ENCODE measurements around the gene ANKFN1. TPM values are rescaled to one million over a fixed set of nuclear protein-coding genes. Genes with fewer than 3 reads are reported as not detected.
A peak's percentile ranks its signal among the peaks of the same experiment; 100 is the strongest.

The ANKFN1 gene
- total and polyA plus RNA-seq, 2 experiments from 2014 or later = 0.21 TPM; not detected in 1

GRCh38 chr17:56475116-56475515 lies 321.8 kb downstream of the ANKFN1 start:
- DNase-seq (ENCODE audit: low read depth in 1 of 2, low spot score in 1 of 2) = no peak
- no peaks in the 10 kb centered on the region for H3K9me3 ChIP-seq (ENCODE audit: low read depth)

GRCh38 chr17:56478836-56479447 lies 325.7 kb downstream of the ANKFN1 start:
- H3K4me3 ChIP-seq = no peak overlapping the region
- no peak overlapping the region for H3K27ac ChIP-seq
- H3K27me3 ChIP-seq = no peaks in the 10 kb centered on the region
- DNase-seq (ENCODE audit: low read depth in 1 of 2, low spot score in 1 of 2) = peak; percentile 6 to 39
- TF ChIP-seq CTCF (IDR thresholded peaks at IDR 0.05; ENCODE audit: low read depth, low read length) = peak; percentile 14
- no peaks in the 10 kb centered on the region for H3K9me3 ChIP-seq (ENCODE audit: low read depth)
- H3K4me1 ChIP-seq (ENCODE audit: low read depth) = peaks cover 8% of the 10 kb centered on the region
- no peaks in the 10 kb centered on the region for H3K36me3 ChIP-seq

More at GRCh38 chr17:56475116-56475515, 321.8 kb downstream of the ANKFN1 start:
- no peaks in the 10 kb centered on the region for H3K36me3 ChIP-seq
- no peak overlapping the region for H3K4me3 ChIP-seq
- TF ChIP-seq CTCF (IDR thresholded peaks at IDR 0.05; ENCODE audit: low read depth, low read length) = no peak
- no peak overlapping the region for H3K27ac ChIP-seq
- no peaks in the 10 kb centered on the region for H3K27me3 ChIP-seq
- H3K4me1 ChIP-seq (ENCODE audit: low read depth) = no peaks in the 10 kb centered on the region

GRCh38 chr17:56480501-56480900 lies 327.2 kb downstream of the ANKFN1 start:
- no peaks in the 10 kb centered on the region for H3K36me3 ChIP-seq

GRCh38 chr17:56481659-56482058 lies 328.4 kb downstream of the ANKFN1 start:
- peak in 1 of 2 donors; percentile 53 for DNase-seq (ENCODE audit: low read depth in 1 of 2, low spot score in 1 of 2)
- no peak overlapping the region for H3K4me3 ChIP-seq
- H3K9me3 ChIP-seq (ENCODE audit: low read depth) = no peaks in the 10 kb centered on the region
- H3K36me3 ChIP-seq = no peaks in the 10 kb centered on the region
- TF ChIP-seq CTCF (IDR thresholded peaks at IDR 0.05; ENCODE audit: low read depth, low read length) = no peak
- peaks cover 8% of the 10 kb centered on the region for H3K4me1 ChIP-seq (ENCODE audit: low read depth)
- no peaks in the 10 kb centered on the region for H3K27me3 ChIP-seq
- no peak overlapping the region for H3K27ac ChIP-seq

More at GRCh38 chr17:56480501-56480900, 327.2 kb downstream of the ANKFN1 start:
- H3K4me3 ChIP-seq = no peak overlapping the region
- no peaks in the 10 kb centered on the region for H3K27me3 ChIP-seq
- DNase-seq (ENCODE audit: low read depth in 1 of 2, low spot score in 1 of 2) = no peak
- H3K9me3 ChIP-seq (ENCODE audit: low read depth) = no peaks in the 10 kb centered on the region
- peaks cover 8% of the 10 kb centered on the region for H3K4me1 ChIP-seq (ENCODE audit: low read depth)
- TF ChIP-seq CTCF (IDR thresholded peaks at IDR 0.05; ENCODE audit: low read depth, low read length) = no peak
- no peak overlapping the region for H3K27ac ChIP-seq

- Histone ChIP-seq H3K27ac (no peak overlapping the region), H3K36me3 (no peaks in the 10 kb centered on the region), H3K27me3 (no peaks in the 10 kb centered on the region), H3K4me3 (no peak overlapping the region), H3K9me3 (ENCODE audit: low read depth) (no peaks in the 10 kb centered on the region), H3K4me1 (ENCODE audit: low read depth) (peaks cover 12% of the 10 kb centered on the region)
- no peak for TF ChIP-seq CTCF (IDR thresholded peaks at IDR 0.05; ENCODE audit: low read depth, low read length)
- DNase-seq (ENCODE audit: low read depth in 1 of 2, low spot score in 1 of 2) = no peak
These were observed 329.0 kb downstream of the ANKFN1 start for GRCh38 chr17:56482229-56482628.

Data from cardiac muscle cell (in vitro differentiated cells and primary cell).